Measurements from ENCODE around the gene SMYD2. TPM values are rescaled to one million over a fixed set of nuclear protein-coding genes. Genes with fewer than 3 reads are reported as not detected.

SMYD2 gene
- total RNA-seq, 2 experiments from 2014 or later: 20.8 to 26.5 TPM

- no TSS peak for BruUV-seq (replicated peaks)
These were observed 88.4 kb downstream of the SMYD2 start for GRCh38 chr1:214369364-214369763.

DNA sequence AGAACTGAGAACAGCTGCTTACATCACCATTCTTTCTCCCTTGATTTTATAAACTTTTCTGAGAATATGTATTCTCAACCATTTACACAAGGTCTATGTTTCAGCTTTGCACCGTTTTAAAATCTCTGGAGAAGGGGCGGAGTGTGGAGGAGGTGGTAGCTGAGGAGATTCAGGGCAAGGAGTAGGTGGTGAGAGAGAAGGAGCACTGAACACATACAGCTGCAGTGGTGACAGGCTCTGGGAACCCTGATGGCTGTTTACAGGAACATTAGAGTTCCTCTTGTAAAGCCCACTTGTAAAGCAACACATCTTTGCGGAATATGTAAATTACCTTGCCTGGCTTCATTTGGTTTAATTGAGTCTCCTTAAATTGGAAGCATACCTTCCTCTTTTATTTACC is 89.7 kb downstream of the SMYD2 start:
- no peak for DNase-seq (ENCODE audit: low spot score)
- ChIA-PET CTCF (ENCODE audit: unreplicated experiment) (no interaction called here), POLR2A (interaction anchor here (0.6 kb wide), 1 partner anchor 113 kb away, joined by 4 read pairs; no protein-coding TSS in a partner anchor)
- Histone ChIP-seq H2AFZ (ENCODE audit: low read length) (no peak overlapping the region), H3K9me2 (ENCODE audit: insufficient read depth, low read length) (no peaks in the 10 kb centered on the region), H3K4me3 (ENCODE audit: low read depth, low read length, poor library complexity, severe bottlenecking) (no peak overlapping the region), H3K4me1 (ENCODE audit: insufficient read depth, low read length, poor library complexity, severe bottlenecking) (no peaks in the 10 kb centered on the region), H3K27ac (ENCODE audit: low read depth, low read length, poor library complexity, severe bottlenecking) (no peak overlapping the region), H3K4me2 (ENCODE audit: low read length) (no peak overlapping the region), H3K79me2 (ENCODE audit: insufficient read depth, low read depth, low read length) (no peaks in the 10 kb centered on the region), H4K20me1 (ENCODE audit: insufficient read depth, low read length) (no peaks in the 10 kb centered on the region), H3K9me3 (ENCODE audit: low read length) (no peaks in the 10 kb centered on the region), H3K36me3 (ENCODE audit: insufficient read depth, low read length) (no peaks in the 10 kb centered on the region)
- intact Hi-C loops (cut with micrococcal nuclease; ENCODE audit: unreplicated experiment): no loop called here
- no TSS peak for BruUV-seq (replicated peaks)
- TF ChIP-seq, protein P1, sequence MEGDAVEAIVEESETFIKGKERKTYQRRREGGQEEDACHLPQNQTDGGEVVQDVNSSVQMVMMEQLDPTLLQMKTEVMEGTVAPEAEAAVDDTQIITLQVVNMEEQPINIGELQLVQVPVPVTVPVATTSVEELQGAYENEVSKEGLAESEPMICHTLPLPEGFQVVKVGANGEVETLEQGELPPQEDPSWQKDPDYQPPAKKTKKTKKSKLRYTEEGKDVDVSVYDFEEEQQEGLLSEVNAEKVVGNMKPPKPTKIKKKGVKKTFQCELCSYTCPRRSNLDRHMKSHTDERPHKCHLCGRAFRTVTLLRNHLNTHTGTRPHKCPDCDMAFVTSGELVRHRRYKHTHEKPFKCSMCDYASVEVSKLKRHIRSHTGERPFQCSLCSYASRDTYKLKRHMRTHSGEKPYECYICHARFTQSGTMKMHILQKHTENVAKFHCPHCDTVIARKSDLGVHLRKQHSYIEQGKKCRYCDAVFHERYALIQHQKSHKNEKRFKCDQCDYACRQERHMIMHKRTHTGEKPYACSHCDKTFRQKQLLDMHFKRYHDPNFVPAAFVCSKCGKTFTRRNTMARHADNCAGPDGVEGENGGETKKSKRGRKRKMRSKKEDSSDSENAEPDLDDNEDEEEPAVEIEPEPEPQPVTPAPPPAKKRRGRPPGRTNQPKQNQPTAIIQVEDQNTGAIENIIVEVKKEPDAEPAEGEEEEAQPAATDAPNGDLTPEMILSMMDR (conservative IDR thresholded peaks at IDR 0.05; ENCODE audit: low read length): no peak
- no peak for TF ChIP-seq EZH2phosphoT487 (IDR thresholded peaks at IDR 0.05; ENCODE audit: borderline replicate concordance, low read depth, low read length)

More at GRCh38 chr1:214369364-214369763, 88.4 kb downstream of the SMYD2 start:
- Histone ChIP-seq H3K27ac (ENCODE audit: low read depth, low read length, poor library complexity, severe bottlenecking) (no peak overlapping the region), H3K4me1 (ENCODE audit: insufficient read depth, low read length, poor library complexity, severe bottlenecking) (no peaks in the 10 kb centered on the region), H3K9me3 (ENCODE audit: low read length) (no peaks in the 10 kb centered on the region), H3K79me2 (ENCODE audit: insufficient read depth, low read depth, low read length) (no peaks in the 10 kb centered on the region), H4K20me1 (ENCODE audit: insufficient read depth, low read length) (no peaks in the 10 kb centered on the region), H2AFZ (ENCODE audit: low read length) (no peak overlapping the region), H3K4me2 (ENCODE audit: low read length) (no peak overlapping the region), H3K4me3 (ENCODE audit: low read depth, low read length, poor library complexity, severe bottlenecking) (no peak overlapping the region), H3K36me3 (ENCODE audit: insufficient read depth, low read length) (no peaks in the 10 kb centered on the region), H3K9me2 (ENCODE audit: insufficient read depth, low read length) (no peaks in the 10 kb centered on the region)
- TF ChIP-seq, protein P1 (conservative IDR thresholded peaks at IDR 0.05; ENCODE audit: low read length): no peak
- TF ChIP-seq EZH2phosphoT487 (IDR thresholded peaks at IDR 0.05; ENCODE audit: borderline replicate concordance, low read depth, low read length): no peak
- intact Hi-C loops (cut with micrococcal nuclease; ENCODE audit: unreplicated experiment): no loop called here
- no peak for DNase-seq (ENCODE audit: low spot score)
- ChIA-PET CTCF (ENCODE audit: unreplicated experiment) (no interaction called here), POLR2A (no interaction called here)

DNA sequence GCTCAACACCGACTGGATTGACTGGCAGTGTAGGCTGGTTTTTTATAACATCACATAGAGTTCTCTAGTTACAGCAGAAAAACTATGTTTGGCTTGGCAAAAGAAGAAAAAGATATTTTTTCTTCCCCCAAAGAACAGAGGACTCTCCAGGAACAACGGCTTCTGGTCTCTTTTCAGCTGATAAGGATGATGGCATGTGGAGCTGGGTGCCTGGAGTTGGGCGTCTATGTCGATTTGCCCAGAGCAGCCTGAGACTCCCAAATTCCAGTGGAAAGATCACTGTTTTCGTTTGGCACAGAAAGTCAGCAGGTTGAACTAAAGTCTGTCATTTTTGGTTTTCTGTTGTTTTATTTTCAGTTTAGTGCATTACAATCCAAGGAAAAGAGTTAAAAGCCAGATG is 91.1 kb downstream of the SMYD2 start:
- intact Hi-C loops (cut with micrococcal nuclease; ENCODE audit: unreplicated experiment): no loop called here
- CTCF ChIA-PET (ENCODE audit: unreplicated experiment): no interaction called here
- BruUV-seq (replicated peaks): no TSS peak
- no peak for DNase-seq (ENCODE audit: low spot score)
- TF ChIP-seq, protein P1 (conservative IDR thresholded peaks at IDR 0.05; ENCODE audit: low read length): no peak
- TF ChIP-seq EZH2phosphoT487 (IDR thresholded peaks at IDR 0.05; ENCODE audit: borderline replicate concordance, low read depth, low read length): no peak
- POLR2A ChIA-PET: interaction anchor here (0.8 to 1.0 kb wide), 2 partner anchors 29 to 32 kb away, joined by 3 read pairs; no protein-coding TSS in a partner anchor
- no peaks in the 10 kb centered on the region for H3K9me3 ChIP-seq (ENCODE audit: low read length)
- no peak overlapping the region for H3K27ac ChIP-seq (ENCODE audit: low read depth, low read length, poor library complexity, severe bottlenecking)
- no peak overlapping the region for H3K4me2 ChIP-seq (ENCODE audit: low read length)
- no peaks in the 10 kb centered on the region for H3K9me2 ChIP-seq (ENCODE audit: insufficient read depth, low read length)
- no peaks in the 10 kb centered on the region for H3K4me1 ChIP-seq (ENCODE audit: insufficient read depth, low read length, poor library complexity, severe bottlenecking)
- H3K36me3 ChIP-seq (ENCODE audit: insufficient read depth, low read length): no peaks in the 10 kb centered on the region
- H4K20me1 ChIP-seq (ENCODE audit: insufficient read depth, low read length): no peaks in the 10 kb centered on the region
- H3K79me2 ChIP-seq (ENCODE audit: insufficient read depth, low read depth, low read length): no peaks in the 10 kb centered on the region
- no peak overlapping the region for H3K4me3 ChIP-seq (ENCODE audit: low read depth, low read length, poor library complexity, severe bottlenecking)
- H2AFZ ChIP-seq (ENCODE audit: low read length): no peak overlapping the region

Data from OCI-LY7 (cell line).